ENCODE results near the gene SIDT2.

DNA sequence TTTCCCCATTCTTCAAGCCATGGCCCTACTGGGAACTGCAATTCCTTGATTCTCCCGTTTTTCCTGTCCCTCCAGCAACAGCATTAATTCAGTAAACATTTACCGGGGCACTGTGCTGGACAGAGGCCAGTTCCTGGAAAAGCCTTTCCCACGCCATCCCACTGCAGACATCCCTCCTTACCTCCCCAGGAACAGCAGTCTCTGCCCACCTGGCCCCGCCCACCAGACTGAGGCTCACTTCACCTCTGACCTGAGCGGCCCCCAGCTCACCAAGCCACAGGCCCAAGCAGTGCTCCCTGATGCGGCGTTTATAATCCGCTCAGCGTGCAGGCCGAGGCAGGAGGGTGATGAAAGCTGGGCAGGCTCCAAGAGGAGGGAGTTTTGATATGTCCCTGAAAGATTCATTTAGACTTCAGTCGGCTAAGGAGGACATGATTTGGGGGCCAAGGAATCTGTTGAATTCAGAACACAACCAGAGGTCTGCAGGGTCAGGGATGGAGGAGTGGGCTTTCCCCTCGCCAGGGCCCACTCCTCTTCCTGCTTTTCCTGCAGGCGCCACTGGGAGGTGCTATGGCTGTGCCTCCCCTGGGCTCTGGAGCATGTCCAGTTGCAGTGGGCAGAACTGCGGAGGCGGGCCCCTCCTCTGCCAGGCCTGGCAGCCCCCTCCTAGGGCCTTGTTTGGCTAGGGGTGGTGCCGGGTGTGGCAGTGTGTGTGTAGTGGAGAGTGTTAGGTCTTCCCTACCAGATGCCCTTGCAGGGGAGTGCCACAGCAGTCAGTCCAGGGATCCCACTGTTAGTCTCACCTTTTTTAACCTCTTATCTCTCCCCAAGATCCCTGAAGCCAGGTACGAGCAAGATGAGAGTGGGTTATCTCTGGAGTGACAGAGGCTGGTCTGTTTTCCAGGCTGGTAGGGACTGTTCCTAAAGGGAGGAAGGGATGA is 19.2 kb downstream of the SIDT2 start:
- TF ChIP-seq, protein P1, sequence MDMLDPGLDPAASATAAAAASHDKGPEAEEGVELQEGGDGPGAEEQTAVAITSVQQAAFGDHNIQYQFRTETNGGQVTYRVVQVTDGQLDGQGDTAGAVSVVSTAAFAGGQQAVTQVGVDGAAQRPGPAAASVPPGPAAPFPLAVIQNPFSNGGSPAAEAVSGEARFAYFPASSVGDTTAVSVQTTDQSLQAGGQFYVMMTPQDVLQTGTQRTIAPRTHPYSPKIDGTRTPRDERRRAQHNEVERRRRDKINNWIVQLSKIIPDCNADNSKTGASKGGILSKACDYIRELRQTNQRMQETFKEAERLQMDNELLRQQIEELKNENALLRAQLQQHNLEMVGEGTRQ (IDR thresholded peaks at IDR 0.05; ENCODE audit: low read depth, low read length), result no peak
- peak; percentile 62 for TF ChIP-seq CTCF (conservative IDR thresholded peaks at IDR 0.05; ENCODE audit: low read depth, low read length)
